Neural cell (in vitro differentiated cells): Measurements from ENCODE around the gene GATA6. TPM values are rescaled to one million over a fixed set of nuclear protein-coding genes. Genes with fewer than 3 reads are reported as not detected.

Source experiments
- H2AFZ ChIP-seq: fragments of 200-600, 300-800 bp; sonication (generic), shearing (Covaris generic); 2 replicates; pipeline ENCODE4 v1.6.0; 2014; ENCODE audit warnings: low read depth, mild to moderate bottlenecking, antibody characterized with exemption, low read length, moderate library complexity
- H3F3A ChIP-seq: fragments of 200-600 bp; shearing (Covaris generic); 2 replicates; pipeline ENCODE4 v1.6.1; 2016; ENCODE audit warnings: mild to moderate bottlenecking, moderate library complexity, mixed read lengths, antibody characterized with exemption, low read length; ENCODE audit not compliant: insufficient read depth, poor library complexity, severe bottlenecking
- H3K27ac ChIP-seq: fragments of 200-600, 300-800 bp; sonication (generic), shearing (Covaris generic); 2 replicates; pipeline ENCODE4 v1.5.1; 2014; ENCODE audit warnings: mild to moderate bottlenecking, low read length, moderate library complexity
- H3K27me3 ChIP-seq: fragments of 300-800, 200-600 bp; sonication (generic), shearing (Covaris generic); 2 replicates; pipeline ENCODE4 v1.6.0; 2014; ENCODE audit warnings: mild to moderate bottlenecking, low read depth, low read length, moderate library complexity; ENCODE audit not compliant: insufficient read depth
- H3K36me3 ChIP-seq: fragments of 300-800, 200-600 bp; sonication (generic), shearing (Covaris generic); 2 replicates; pipeline ENCODE4 v1.5.1; 2014; ENCODE audit warnings: mild to moderate bottlenecking, antibody characterized with exemption, low read length, moderate library complexity; ENCODE audit not compliant: insufficient read depth
- H3K4me2 ChIP-seq: fragments of 300-800, 200-600 bp; sonication (generic), shearing (Covaris generic); 2 replicates; pipeline ENCODE4 v1.6.0; 2014; ENCODE audit warnings: mild to moderate bottlenecking, low read length
- H3K4me3 ChIP-seq: fragments of 300-800, 200-600 bp; sonication (generic), shearing (Covaris generic); 2 replicates; pipeline ENCODE4 v1.5.1; 2014; ENCODE audit warnings: mild to moderate bottlenecking, low read length, moderate library complexity
- H3K79me2 ChIP-seq: fragments of 200-600 bp; shearing (Covaris generic); replicated peaks from 2 replicates; pipeline ENCODE4 v1.6.0; 2014; ENCODE audit warnings: mild to moderate bottlenecking, low read length, moderate library complexity; ENCODE audit not compliant: insufficient read depth
- H3K9ac ChIP-seq: fragments of 300-800, 200-600 bp; sonication (generic), shearing (Covaris generic); 2 replicates; pipeline ENCODE4 v1.6.1; 2016; ENCODE audit warnings: mild to moderate bottlenecking, low read length, mixed read lengths
- H3K9me2 ChIP-seq: fragments of 200-600 bp; shearing (Covaris generic); 2 replicates; pipeline ENCODE4 v1.6.1; 2016; ENCODE audit warnings: mild to moderate bottlenecking, low read length, mixed read lengths; ENCODE audit not compliant: insufficient read depth
- H3K9me3 ChIP-seq: fragments of 200-600, 300-800 bp; sonication (generic), shearing (Covaris generic); 2 replicates; pipeline ENCODE4 v1.6.1; 2016; ENCODE audit warnings: mild to moderate bottlenecking, mixed run types, low read length, moderate library complexity, mixed read lengths
- H4K20me1 ChIP-seq: fragments of 200-600 bp; shearing (Covaris generic); 2 replicates; pipeline ENCODE4 v1.6.1; 2016; ENCODE audit warnings: mild to moderate bottlenecking, mixed run types; ENCODE audit not compliant: insufficient read depth
- CTCF ChIP-seq: fragments of 450-650 bp; IDR thresholded peaks from 2 replicates; pipeline ENCODE4 v1.5.1; 2014; ENCODE audit warnings: antibody characterized with exemption, mild to moderate bottlenecking, moderate library complexity; ENCODE audit not compliant: poor library complexity, severe bottlenecking
- EP300 ChIP-seq: fragments of 450-650 bp; conservative IDR thresholded peaks from 2 replicates; pipeline ENCODE4 v1.6.1; 2014; ENCODE audit warnings: antibody characterized with exemption, mild to moderate bottlenecking, moderate library complexity; ENCODE audit not compliant: poor library complexity, severe bottlenecking
- EZH2 ChIP-seq: fragments of 200-600, 300-800 bp; shearing (Covaris generic), sonication (generic); IDR thresholded peaks from 2 replicates; pipeline ENCODE4 v1.6.1; 2014; ENCODE audit warnings: antibody characterized with exemption, low read length, borderline replicate concordance, mild to moderate bottlenecking; ENCODE audit not compliant: insufficient read depth, poor library complexity, severe bottlenecking
- MXI1 ChIP-seq: fragments of 450-650 bp; conservative IDR thresholded peaks from 2 replicates; pipeline ENCODE4 v1.6.1; 2014; ENCODE audit warnings: antibody characterized with exemption, mild to moderate bottlenecking; ENCODE audit not compliant: poor library complexity, severe bottlenecking
- POLR2AphosphoS5 ChIP-seq: IDR thresholded peaks from 2 replicates; pipeline ENCODE4 v1.6.1; 2012
- RAD21 ChIP-seq: fragments of 450-650 bp; conservative IDR thresholded peaks from 2 replicates; pipeline ENCODE4 v1.6.1; 2014; ENCODE audit warnings: antibody characterized with exemption, mild to moderate bottlenecking, moderate library complexity
- REST ChIP-seq: IDR thresholded peaks from 2 replicates; pipeline ENCODE4 v1.6.1; 2012; ENCODE audit warnings: borderline replicate concordance
- SMC3 ChIP-seq: fragments of 450-650 bp; conservative IDR thresholded peaks from 2 replicates; pipeline ENCODE4 v1.6.1; 2014; ENCODE audit warnings: antibody characterized with exemption, mild to moderate bottlenecking, moderate library complexity; ENCODE audit not compliant: poor library complexity
- TAF1 ChIP-seq: IDR thresholded peaks from 2 replicates; pipeline ENCODE4 v1.6.1; 2012; ENCODE audit warnings: low read depth
- polyA plus RNA-seq: library from polyadenylated mRNA; depleted of rRNA; stranded (reverse); fragments of >200 nt; gene quantifications from 2 replicates; pipeline ENCODE4 v1.2.3, GENCODE V29; 2014

GATA6 gene
- polyA plus RNA-seq, 1 donor from 2014 or later, result not detected

GRCh38 chr18:22221350-22221749 is 52.0 kb downstream of the GATA6 start:
- Histone ChIP-seq H3K4me3 (no peak overlapping the region), H3K79me2 (no peaks in the 10 kb centered on the region), H3F3A (no peaks in the 10 kb centered on the region), H3K27me3 (no peaks in the 10 kb centered on the region), H3K4me2 (no peak overlapping the region), H3K9me3 (no peaks in the 10 kb centered on the region), H4K20me1 (no peaks in the 10 kb centered on the region), H3K9me2 (no peaks in the 10 kb centered on the region), H3K9ac (no peak overlapping the region), H3K27ac (no peak overlapping the region), H3K36me3 (no peaks in the 10 kb centered on the region), H2AFZ (no peak overlapping the region)
- TF ChIP-seq POLR2AphosphoS5 (no peak), EP300 (no peak), SMC3 (no peak), RAD21 (no peak), REST (no peak), CTCF (no peak), MXI1 (no peak), TAF1 (no peak), EZH2 (no peak)

GRCh38 chr18:22223254-22223964 is 54.0 kb downstream of the GATA6 start:
- no peaks in the 10 kb centered on the region for H3K27me3 ChIP-seq
- no peak overlapping the region for H3K27ac ChIP-seq
- H3K4me3 ChIP-seq, result no peak overlapping the region
- no peaks in the 10 kb centered on the region for H3K36me3 ChIP-seq
- H3K9me2 ChIP-seq, result no peaks in the 10 kb centered on the region
- no peaks in the 10 kb centered on the region for H3F3A ChIP-seq
- H3K4me2 ChIP-seq, result no peak overlapping the region
- H2AFZ ChIP-seq, result no peak overlapping the region
- no peaks in the 10 kb centered on the region for H3K9me3 ChIP-seq
- no peaks in the 10 kb centered on the region for H4K20me1 ChIP-seq
- TF ChIP-seq MXI1 (no peak), EP300 (no peak), SMC3 (no peak), REST (no peak), POLR2AphosphoS5 (no peak), CTCF (no peak), EZH2 (no peak), RAD21 (no peak), TAF1 (no peak)
- H3K9ac ChIP-seq, result no peak overlapping the region
- H3K79me2 ChIP-seq, result no peaks in the 10 kb centered on the region
